ENCODE data around the gene MARVELD2. TPM values are rescaled to one million over a fixed set of nuclear protein-coding genes. Genes with fewer than 3 reads are reported as not detected.

MARVELD2 gene
- total and polyA plus RNA-seq, 2 of the 13 experiments (the other 11 are each of a cell fraction or from before 2014, with no cell fraction given) = 11.1 to 15.4 TPM

GRCh38 chr5:69492923-69493395 lies 78.0 kb downstream of the MARVELD2 start (continued):
- TF ChIP-seq USF2 (IDR thresholded peaks at IDR 0.05; ENCODE audit: low read depth, low read length) (no peak), USF2 (CRISPR knock-in tag; IDR thresholded peaks at IDR 0.05; ENCODE audit: borderline replicate concordance) (no peak), CBX1 (IDR thresholded peaks at IDR 0.05; ENCODE audit: low read depth) (no peak), ZSCAN29 (CRISPR knock-in tag; conservative IDR thresholded peaks at IDR 0.05) (no peak), POLR2AphosphoS2 (IDR thresholded peaks at IDR 0.05; ENCODE audit: low read depth, low read length) (no peak), SIX1 (CRISPR knock-in tag; IDR thresholded peaks at IDR 0.05; ENCODE audit: borderline replicate concordance) (no peak), GMEB1 (CRISPR knock-in tag; IDR thresholded peaks at IDR 0.05; ENCODE audit: borderline replicate concordance) (no peak), ZNF138 (CRISPR knock-in tag; IDR thresholded peaks at IDR 0.05; ENCODE audit: low read depth) (0 out of 2 replicates have a peak, but pooled peaks have one; percentile 2), SOX6 (IDR thresholded peaks at IDR 0.05) (no peak), SOX6 (CRISPR knock-in tag; IDR thresholded peaks at IDR 0.05) (no peak), ZBTB7A (CRISPR knock-in tag; IDR thresholded peaks at IDR 0.05) (no peak), SP4 (CRISPR knock-in tag; IDR thresholded peaks at IDR 0.05) (no peak), ARNT2 (CRISPR knock-in tag; IDR thresholded peaks at IDR 0.05; ENCODE audit: low read depth) (no peak)
- TF ChIP-seq, protein P1, sequence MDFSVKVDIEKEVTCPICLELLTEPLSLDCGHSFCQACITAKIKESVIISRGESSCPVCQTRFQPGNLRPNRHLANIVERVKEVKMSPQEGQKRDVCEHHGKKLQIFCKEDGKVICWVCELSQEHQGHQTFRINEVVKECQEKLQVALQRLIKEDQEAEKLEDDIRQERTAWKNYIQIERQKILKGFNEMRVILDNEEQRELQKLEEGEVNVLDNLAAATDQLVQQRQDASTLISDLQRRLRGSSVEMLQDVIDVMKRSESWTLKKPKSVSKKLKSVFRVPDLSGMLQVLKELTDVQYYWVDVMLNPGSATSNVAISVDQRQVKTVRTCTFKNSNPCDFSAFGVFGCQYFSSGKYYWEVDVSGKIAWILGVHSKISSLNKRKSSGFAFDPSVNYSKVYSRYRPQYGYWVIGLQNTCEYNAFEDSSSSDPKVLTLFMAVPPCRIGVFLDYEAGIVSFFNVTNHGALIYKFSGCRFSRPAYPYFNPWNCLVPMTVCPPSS (IDR thresholded peaks at IDR 0.05) = no peak
- TF ChIP-seq, protein P2, sequence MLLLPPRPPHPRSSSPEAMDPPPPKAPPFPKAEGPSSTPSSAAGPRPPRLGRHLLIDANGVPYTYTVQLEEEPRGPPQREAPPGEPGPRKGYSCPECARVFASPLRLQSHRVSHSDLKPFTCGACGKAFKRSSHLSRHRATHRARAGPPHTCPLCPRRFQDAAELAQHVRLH (CRISPR knock-in tag; IDR thresholded peaks at IDR 0.05; ENCODE audit: borderline replicate concordance, low read depth) = no peak
- TF ChIP-seq, protein P3, sequence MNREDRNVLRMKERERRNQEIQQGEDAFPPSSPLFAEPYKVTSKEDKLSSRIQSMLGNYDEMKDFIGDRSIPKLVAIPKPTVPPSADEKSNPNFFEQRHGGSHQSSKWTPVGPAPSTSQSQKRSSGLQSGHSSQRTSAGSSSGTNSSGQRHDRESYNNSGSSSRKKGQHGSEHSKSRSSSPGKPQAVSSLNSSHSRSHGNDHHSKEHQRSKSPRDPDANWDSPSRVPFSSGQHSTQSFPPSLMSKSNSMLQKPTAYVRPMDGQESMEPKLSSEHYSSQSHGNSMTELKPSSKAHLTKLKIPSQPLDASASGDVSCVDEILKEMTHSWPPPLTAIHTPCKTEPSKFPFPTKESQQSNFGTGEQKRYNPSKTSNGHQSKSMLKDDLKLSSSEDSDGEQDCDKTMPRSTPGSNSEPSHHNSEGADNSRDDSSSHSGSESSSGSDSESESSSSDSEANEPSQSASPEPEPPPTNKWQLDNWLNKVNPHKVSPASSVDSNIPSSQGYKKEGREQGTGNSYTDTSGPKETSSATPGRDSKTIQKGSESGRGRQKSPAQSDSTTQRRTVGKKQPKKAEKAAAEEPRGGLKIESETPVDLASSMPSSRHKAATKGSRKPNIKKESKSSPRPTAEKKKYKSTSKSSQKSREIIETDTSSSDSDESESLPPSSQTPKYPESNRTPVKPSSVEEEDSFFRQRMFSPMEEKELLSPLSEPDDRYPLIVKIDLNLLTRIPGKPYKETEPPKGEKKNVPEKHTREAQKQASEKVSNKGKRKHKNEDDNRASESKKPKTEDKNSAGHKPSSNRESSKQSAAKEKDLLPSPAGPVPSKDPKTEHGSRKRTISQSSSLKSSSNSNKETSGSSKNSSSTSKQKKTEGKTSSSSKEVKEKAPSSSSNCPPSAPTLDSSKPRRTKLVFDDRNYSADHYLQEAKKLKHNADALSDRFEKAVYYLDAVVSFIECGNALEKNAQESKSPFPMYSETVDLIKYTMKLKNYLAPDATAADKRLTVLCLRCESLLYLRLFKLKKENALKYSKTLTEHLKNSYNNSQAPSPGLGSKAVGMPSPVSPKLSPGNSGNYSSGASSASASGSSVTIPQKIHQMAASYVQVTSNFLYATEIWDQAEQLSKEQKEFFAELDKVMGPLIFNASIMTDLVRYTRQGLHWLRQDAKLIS (CRISPR knock-in tag; IDR thresholded peaks at IDR 0.05) = no peak
- TF ChIP-seq, protein P4, sequence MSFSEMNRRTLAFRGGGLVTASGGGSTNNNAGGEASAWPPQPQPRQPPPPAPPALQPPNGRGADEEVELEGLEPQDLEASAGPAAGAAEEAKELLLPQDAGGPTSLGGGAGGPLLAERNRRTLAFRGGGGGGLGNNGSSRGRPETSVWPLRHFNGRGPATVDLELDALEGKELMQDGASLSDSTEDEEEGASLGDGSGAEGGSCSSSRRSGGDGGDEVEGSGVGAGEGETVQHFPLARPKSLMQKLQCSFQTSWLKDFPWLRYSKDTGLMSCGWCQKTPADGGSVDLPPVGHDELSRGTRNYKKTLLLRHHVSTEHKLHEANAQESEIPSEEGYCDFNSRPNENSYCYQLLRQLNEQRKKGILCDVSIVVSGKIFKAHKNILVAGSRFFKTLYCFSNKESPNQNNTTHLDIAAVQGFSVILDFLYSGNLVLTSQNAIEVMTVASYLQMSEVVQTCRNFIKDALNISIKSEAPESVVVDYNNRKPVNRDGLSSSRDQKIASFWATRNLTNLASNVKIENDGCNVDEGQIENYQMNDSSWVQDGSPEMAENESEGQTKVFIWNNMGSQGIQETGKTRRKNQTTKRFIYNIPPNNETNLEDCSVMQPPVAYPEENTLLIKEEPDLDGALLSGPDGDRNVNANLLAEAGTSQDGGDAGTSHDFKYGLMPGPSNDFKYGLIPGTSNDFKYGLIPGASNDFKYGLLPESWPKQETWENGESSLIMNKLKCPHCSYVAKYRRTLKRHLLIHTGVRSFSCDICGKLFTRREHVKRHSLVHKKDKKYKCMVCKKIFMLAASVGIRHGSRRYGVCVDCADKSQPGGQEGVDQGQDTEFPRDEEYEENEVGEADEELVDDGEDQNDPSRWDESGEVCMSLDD (CRISPR knock-in tag; IDR thresholded peaks at IDR 0.05; ENCODE audit: borderline replicate concordance) = no peak

Measured in HepG2 (cell line).